HG03354 (cell line): ENCODE measurements around the gene TSPAN14.
A peak's percentile ranks its signal among the peaks of the same experiment; 100 is the strongest.
"Not testable (repeated sequence)": the region's sequence is repeated elsewhere in the genome, so short reads cannot be mapped to it uniquely, and the experiment has no call there.

Source experiments
- ATAC-seq: cut with Tn5 transposase; IDR thresholded peaks from one replicate; pipeline ENCODE4 v1.9.1; 2021; ENCODE audit warnings: mild to moderate bottlenecking; ENCODE audit not compliant: unreplicated experiment, poor library complexity, severe bottlenecking

TSPAN14 gene

DNA sequence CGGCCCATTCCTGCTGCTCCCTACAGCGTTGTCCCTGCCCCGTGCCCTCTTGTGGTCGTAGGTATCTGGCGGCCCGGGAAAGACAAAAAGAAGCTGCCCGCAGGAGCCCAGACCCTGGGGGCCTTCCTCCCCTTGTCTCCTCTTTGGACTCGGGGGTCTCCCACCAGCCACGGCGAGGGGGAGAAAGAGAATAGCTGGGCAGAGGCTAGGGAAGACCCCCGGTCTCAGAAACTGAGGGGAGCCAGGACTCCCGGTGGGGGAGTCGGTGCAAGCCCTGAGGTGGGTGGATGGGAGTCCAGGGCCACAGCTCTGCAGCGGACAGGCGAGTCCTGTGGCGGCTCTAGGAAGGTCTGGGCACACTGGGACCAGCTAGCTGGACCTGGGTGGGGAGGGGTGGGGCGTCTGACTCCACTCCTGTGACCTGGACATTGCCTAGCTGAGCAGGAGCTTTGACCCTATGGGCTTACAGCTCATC, 82.3 kb downstream of the TSPAN14 start:
- no peak for ATAC-seq

DNA sequence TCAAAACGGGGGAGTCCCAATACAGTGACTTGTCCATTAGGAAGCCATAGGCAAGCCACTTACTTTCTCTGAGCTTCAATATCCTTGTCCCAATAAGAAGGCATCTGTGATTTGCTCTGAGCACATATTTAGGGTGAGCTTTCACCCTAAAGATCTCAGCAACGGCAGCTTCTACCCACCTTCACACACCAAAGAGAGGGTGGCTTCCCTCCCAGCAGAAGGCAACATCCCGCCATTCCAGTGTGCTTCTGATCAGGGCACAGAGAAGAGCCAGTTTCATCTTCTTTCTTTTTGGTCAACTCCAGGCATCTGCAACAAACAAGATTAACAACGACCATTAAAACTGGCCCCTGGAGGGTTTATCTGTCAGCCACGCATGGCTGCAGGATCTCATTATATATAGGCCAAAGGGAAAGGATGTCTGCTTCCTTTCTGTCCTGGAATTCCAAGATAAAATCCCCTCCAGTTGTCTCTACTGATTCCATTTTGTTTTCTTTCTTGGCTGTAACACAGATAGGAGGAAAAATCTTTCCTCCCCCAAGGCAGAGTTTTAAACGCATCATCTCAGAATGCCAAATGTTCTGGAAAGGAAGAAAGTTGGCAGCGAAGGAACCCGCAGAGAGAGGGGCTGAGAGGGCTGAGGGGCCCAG, 83.1 kb downstream of the TSPAN14 start:
- no peak for ATAC-seq

DNA sequence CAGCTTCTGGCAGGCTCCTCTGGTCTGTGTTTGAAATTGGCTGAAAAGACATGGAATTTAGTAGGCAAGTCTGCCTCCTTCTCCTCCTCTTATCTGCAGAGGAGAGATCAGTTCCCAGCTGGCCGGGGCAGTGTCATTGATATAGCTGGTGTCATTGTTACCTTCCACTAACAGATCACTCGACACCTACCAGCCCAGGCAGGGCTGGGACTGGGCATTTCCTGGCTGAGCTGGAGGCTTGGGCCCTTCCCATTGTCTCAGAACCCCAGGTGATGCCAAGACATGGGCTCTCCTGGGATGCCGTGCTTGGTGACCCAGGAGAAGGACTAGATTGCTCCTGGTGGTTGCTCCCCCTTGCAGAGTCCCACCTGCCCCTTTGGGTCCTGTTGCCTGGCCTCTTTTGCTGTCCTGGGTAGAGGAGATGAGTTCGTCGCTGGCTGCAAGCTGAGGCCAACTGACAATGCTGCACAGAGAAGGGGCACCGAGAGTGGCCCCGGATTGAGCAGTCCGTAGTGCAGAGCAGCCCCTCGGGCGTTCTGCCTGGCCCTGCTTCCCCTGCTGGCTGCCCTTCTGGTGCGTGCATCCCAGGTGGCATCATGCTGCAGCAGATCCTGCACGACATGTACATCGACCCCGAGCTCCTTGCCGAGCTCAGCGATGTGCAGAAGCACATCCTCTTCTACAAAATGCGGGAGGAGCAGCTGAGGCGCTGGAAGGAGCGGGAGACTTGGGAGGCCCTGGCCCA, 83.8 kb downstream of the TSPAN14 start, which contains the start of gene SH2D4B:
TSS of gene SH2D4B (plus strand) at position 167 of the 745 bp plus-strand sequence. CDS start at position 597, 430 bp downstream.
- no peak for ATAC-seq

DNA sequence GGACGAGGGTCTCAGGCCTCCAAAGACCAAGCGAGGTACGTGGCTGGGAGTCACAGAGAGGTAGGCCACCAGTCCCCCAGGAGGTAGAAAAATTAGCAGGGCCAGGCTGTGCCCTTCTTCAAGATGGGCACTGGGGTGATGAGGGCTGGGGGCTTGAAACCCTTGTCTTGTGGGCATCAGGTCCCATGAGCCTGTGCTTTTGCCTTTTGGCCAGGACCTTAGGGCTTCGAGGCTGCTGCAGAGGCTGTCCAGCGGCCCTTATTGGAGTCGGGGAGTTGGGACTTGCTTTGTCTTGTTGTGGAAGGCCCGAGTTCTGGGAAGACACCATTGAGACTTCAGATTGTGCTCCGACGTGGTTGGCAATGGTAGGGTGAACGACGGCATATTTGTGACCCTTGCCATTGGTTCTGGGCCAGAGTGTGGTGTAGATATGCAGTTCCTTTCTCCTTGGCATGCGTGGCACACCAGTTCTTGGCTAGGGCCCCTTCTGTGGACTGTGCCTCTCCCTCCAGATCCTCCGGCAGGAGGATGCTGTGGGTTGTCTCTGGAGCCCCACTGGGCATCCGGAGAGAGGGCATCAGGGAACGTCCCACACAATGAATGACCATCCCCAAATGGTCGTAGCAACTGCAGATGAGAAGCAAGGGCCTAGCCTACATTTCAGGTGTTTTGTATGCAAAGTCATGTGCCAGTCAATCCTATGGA, 84.5 kb downstream of the TSPAN14 start:
- ATAC-seq: no peak

DNA sequence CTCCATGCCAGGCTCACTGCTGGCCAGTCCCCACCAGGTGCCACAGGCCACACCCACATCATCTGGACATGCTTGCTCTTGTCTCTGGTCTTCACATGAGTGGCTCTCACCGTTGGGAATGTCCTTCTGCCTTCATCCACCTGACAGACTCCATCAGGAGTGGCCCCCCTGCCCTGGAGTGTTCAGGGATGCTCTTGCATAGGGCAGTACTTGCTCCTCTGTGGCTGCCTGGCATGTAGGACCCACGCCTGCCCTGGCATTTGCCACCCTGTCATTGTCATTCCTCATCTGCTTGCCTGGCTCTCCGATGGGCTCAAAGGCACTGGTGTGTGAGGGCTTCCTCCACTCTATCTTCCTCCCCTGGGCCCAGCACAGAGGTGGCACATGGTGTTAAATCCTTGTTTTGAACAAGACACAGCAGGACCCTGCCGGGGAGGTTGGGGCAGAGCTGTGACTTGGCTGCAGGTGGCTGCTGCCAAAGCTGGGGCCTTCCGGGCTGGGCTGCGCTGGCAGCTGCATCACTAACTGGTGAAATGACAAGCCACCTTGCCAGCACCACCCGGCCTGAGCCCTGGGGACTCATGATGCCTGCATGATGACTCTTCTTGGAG, 85.4 kb downstream of the TSPAN14 start:
- ATAC-seq: no peak

GRCh38 chr10:80540136-80540535, 86.0 kb downstream of the TSPAN14 start:
- ATAC-seq: no peak

GRCh38 chr10:80540618-80540980, 86.5 kb downstream of the TSPAN14 start:
- no peak for ATAC-seq

DNA sequence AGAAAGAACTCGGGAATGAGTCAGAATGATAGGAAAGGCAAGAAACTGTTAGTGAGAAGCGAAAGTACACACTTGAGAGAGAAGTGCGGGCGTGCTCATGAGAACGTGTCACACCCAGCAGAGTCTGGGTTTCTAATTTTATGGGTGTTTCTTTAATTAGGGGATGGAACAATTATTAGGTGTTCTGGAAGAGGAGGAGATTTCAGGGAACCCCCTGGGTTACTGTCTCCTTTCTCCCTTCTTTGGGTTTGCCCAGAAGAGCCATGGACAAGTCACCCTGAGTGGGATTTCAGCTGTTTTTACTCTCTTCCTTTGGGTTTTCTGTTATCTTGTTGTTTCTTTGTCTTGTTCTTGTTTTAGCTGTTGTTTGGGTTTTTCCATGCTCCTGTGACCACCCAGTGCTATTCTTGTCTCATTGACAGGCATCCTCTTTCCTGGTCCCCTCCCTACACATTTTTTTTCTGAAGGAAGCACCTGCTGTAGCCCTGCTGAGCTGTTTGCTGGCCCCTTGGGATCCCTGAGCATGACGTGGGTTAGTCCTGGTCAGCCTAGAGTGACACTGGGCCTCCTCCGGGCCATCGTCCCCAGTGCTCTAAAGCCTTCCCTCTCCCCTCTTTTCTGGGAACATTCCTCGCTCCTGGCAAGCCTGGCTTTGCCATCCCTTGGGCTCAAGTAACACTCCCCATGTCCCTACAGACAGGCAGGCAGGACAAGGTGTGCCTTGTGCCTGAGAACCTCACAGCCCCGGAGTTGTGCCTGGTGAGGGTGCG, 87.1 kb downstream of the TSPAN14 start:
- peak; percentile 63 for ATAC-seq

GRCh38 chr10:80542053-80542452, 87.9 kb downstream of the TSPAN14 start:
- no peak for ATAC-seq

- ATAC-seq: no peak
Observed at GRCh38 chr10:80542652-80543318, 88.7 kb downstream of the TSPAN14 start.

GRCh38 chr10:80543319-80543672, 89.2 kb downstream of the TSPAN14 start:
- not testable (repeated sequence) for ATAC-seq

- ATAC-seq: no peak
Observed at GRCh38 chr10:80544316-80544953, 90.3 kb downstream of the TSPAN14 start.

DNA sequence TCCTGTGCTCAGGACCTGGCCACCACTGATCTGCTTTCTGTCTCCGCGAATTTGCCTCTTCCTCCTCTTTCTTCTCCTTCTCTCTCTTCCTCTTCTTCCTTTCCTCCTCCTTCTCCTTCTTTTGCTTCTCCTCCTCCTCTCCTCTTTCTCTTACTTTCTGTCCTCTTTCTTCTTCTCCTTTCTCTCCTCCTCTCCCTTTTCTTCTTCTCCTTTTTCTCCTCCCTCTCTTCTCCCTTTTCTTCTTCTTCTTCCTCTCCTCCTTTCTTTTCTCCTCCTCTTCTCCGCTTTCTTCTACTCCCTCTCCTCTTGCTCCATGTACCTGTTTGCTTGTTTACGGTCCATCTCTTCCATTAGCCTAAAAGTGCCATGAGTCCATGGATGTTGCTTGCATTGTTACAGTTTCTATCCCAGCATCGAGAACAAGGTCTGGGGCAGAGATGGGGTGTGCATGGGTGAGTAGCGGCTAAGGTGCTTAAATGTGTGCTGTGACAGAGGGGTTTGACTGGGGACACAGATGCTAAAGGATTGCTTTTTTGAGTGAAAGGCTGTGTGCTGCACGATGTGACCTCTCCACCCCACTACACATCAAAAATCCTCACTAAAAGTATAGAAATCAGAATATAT, 91.3 kb downstream of the TSPAN14 start:
- no peak for ATAC-seq

GRCh38 chr10:80552151-80552646, 98.1 kb downstream of the TSPAN14 start:
- ATAC-seq: no peak

DNA sequence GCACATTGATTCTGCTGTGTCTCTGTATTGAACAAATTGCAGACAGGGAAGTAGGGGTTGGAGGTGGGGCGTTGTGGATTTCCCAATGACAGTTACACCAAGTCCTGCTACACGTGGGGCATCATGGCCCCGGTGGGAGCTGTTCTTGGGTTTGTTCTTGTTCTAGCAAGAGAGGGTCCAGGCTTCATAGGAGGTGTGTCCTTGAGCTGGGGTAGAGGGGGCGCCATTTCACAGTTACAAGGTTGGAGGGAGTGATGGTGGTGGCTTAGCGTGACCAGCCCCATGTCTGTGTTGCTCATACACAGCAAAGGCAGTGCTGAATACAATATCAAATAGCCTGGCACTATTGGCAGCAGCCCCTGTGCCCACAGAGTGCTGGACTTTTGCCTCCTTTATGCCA, 99.3 kb downstream of the TSPAN14 start:
- ATAC-seq: no peak

GRCh38 chr10:80554050-80554449, 99.9 kb downstream of the TSPAN14 start:
- ATAC-seq: no peak

DNA sequence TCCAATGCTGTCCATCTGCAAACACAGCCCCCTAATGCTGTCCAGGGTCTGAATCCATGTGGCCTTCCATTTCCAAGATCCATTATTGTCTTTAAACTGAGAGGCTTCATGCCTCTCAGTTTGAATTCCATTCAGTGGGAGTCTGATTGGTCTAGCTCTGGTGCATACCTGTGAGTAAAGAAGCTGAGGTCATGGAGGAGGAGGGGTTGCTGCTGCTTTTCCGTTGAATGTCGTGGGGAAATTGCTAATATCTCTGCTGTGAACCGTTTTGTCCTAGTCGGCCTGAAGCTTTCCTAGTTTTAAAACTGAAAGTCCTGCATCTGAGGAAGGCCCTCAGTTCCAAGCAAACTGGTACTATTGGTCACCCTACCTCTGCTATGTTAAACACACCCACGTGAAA, 101.3 kb downstream of the TSPAN14 start:
- no peak for ATAC-seq

GRCh38 chr10:80561950-80562349, 107.8 kb downstream of the TSPAN14 start:
- no peak for ATAC-seq
